GM18511 (cell line): ENCODE data around the gene RPSA.
A peak's percentile ranks its signal among the peaks of the same experiment; 100 is the strongest.
"Not testable (repeated sequence)": the region's sequence is repeated elsewhere in the genome, so short reads cannot be mapped to it uniquely, and the experiment has no call there.

Experiments used
- ATAC-seq: cut with Tn5 transposase; IDR thresholded peaks from one replicate; pipeline ENCODE4 v1.9.1; 2021; ENCODE audit warnings: mild to moderate bottlenecking, moderate library complexity; ENCODE audit not compliant: unreplicated experiment

The RPSA gene

DNA sequence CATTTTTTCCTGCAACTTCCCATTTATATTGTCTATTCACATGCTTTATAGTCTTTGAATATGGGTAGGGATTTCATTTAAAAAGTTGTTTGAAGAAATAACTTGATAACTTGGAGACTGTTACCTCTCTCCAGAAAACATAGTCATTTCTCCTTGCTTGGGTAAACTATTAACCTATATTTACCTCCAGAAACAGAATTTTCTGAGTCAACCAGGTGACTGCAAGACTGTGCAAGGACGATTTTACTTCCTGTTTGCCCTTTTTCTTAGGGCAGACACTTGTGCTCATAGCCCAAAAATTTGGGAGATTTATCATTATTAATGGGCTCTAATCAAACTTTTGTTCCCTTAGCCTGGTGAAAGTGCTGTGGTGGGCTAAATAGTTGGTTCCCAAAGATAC is 46.6 kb downstream of the RPSA start:
- ATAC-seq, result peak; percentile 85

DNA sequence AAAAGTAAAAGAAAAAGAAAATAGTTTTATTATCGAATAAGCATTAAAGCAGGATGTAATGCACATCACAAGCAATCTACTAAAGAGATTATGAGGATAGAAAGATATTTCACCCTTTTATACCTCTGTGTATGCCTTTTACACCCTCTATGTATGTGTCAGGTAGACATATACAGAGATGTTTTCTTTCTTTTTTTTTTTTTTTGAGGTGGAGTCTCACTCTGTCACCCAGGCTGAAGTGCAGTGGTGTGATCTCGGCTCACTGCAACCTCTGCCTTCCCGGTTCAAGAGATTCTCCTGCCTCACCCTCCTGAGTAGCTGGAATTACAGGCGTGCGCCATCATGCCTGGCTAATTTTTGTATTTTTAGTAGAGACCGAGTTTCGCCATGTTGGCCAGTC is 47.4 kb downstream of the RPSA start:
- not testable (repeated sequence) for ATAC-seq

DNA sequence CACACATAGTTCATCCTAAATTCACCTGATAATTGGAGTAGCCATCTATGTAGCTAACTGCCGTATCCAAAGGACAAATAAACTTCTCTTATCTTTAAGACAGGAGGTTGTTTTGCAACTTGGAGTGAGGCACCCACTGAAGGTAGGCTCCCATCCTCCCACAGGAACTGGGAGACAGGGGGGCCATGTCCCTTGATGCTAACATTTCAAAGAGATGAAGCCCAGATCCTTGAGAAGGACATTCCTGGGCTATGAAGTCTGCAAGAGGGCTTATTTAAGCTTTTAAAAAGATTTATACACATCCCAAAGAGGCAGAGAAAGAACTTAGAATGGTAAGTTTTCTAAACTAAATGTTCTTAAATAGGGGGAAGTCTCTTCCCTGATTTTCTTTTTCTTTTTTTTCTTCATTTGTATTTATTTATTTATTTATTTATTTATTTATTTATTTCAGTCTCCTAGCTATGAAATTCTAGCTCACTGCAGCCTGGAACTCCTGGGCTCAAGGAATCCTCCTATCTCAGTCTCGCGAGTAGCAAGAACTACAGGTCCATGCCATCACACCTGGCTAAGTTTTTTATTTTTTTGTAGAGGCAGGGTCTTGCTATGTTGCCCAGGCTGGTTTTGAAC is 48.2 kb downstream of the RPSA start:
- no peak for ATAC-seq

DNA sequence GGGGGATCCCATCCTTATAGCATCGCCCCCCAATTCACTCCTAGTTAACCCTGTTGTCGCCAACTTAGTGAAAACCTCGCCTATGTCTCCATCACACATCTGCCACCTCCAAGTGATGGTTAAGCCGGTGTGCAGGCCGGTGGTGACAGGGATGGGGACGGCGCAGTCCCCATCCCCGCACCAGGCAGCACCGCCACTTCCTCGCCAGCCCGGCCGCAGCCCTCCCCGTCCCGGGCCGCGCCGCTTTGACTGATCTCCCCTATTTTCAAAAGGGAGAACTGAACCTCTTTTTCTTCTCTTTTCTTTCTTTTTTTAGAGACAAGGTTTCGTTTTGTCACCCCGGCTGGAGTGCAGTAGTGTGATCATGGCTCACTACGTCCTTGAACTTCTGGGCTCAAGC is 49.6 kb downstream of the RPSA start:
- ATAC-seq, result no peak

DNA sequence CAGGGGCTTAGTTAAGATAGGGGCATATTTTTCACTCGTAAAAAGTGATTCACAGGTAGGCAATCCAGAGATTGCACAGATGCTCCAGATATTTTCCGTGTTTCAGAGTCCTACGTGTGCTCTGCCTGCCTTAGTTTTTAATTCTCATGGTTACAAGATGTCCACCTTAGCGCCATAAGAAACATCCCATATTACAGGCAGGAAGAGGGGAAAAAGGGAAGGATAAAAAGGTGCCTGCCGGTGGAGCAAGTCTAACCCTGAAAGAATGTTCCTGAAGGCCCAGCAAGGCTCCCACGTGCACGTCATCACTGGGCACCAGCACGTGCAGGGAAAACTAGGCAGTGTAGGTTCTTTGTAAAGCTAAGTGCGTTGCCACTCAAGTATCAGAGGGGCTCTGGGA is 50.8 kb downstream of the RPSA start:
- no peak for ATAC-seq

DNA sequence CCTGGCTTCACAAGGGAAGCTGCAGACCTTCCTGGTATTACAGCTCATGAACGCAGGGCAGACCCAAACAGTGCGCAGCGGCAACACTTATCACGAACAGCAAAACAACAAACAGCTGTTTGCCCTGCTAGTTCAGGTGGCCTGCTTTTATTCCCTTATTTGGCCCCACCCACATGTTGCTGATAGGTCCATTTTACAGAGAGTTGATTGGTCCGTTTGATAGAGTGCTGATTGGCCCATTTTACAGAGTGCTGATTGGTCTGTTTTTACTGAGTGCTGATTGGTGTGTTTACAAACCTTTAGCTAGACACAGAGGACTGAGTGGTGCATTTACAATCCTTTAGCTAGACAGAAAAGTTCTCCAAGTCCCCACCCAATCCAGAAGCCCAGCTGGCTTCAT is 52.1 kb downstream of the RPSA start:
- not testable (repeated sequence) for ATAC-seq

DNA sequence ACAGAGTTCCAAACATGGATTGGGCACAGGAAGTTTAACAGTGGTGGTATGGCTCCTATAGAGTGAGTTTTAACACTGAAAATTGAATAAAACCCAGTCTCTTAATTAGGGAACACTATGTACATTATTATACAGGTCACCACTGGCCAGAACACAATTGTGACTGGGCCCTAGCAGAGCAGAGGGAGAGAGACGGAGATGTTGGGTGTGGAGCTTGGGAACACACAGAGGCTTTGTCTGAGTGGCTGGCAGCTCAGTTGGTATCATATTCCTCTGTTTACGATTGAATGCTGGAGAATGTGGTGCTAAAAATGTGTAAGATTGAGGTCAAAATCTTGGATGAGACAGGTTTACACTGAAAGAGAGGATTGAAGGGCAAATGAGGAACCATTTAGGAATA is 54.2 kb downstream of the RPSA start:
- no peak for ATAC-seq
